HFFc6 (cell line): ENCODE measurements around the gene RGS3. TPM values are rescaled to one million over a fixed set of nuclear protein-coding genes. Genes with fewer than 3 reads are reported as not detected.

ENCODE experiments used
- DNase-seq: peaks from one replicate; pipeline ENCODE4 v3.0.0-alpha.2; 2018
- H3K27ac Mint-ChIP-seq: 2 replicates; pipeline ENCODE4 v1.8.0; 2020; ENCODE audit warnings: mild to moderate bottlenecking, mixed read lengths
- H3K27me3 Mint-ChIP-seq: 2 replicates; pipeline ENCODE4 v1.8.0; 2021; ENCODE audit warnings: mild to moderate bottlenecking, moderate library complexity, mixed read lengths; ENCODE audit not compliant: insufficient read depth
- H3K36me3 Mint-ChIP-seq: 2 replicates; pipeline ENCODE4 v1.8.0; 2021; ENCODE audit warnings: low read depth, mixed read lengths
- H3K4me1 Mint-ChIP-seq: 2 replicates; pipeline ENCODE4 v1.8.0; 2020; ENCODE audit warnings: low read depth, mixed read lengths
- H3K4me3 Mint-ChIP-seq: 2 replicates; pipeline ENCODE4 v1.8.0; 2020; ENCODE audit warnings: mild to moderate bottlenecking, moderate library complexity, mixed read lengths
- H3K9me3 Mint-ChIP-seq: 2 replicates; pipeline ENCODE4 v1.8.0; 2020; ENCODE audit warnings: mild to moderate bottlenecking, mixed read lengths
- long read RNA-seq: library from polyadenylated mRNA; unstranded; transcript quantifications from one replicate; pipeline ENCODE4 v2.0.0, GENCODE V29; 2019
- total RNA-seq, 6 experiments: library from RNA; stranded (reverse); fragmentation: NEBNext Ultra II Directional; extraction: Animal tissue kit (Norgen Biotek cat#: 25700); gene quantifications; 2 replicates in 1 of 6; 3 replicates in 5 of 6; pipeline ENCODE4 v1.2.3, GENCODE V29; 2021
- TF ChIP-seq, protein P1 (sequence below): fragments of 200-600 bp; sonication (generic); IDR thresholded peaks from 2 replicates; pipeline ENCODE4 v1.5.0; 2021; ENCODE audit warnings: antibody characterized with exemption, mild to moderate bottlenecking

Gene RGS3
- total RNA-seq, result 10 to 100 TPM; 49.7 to 57.0 (median 52.5) TPM
- long read RNA-seq, transcript RGS3-211 (5 exons, 2,155 nt), result major isoform, 44 of 62 reads
- long read RNA-seq, partial matches to known transcripts, result 4 of 62 reads
- long read RNA-seq, other reads (novel, unspliced or antisense), result 13 of 62 reads

DNA sequence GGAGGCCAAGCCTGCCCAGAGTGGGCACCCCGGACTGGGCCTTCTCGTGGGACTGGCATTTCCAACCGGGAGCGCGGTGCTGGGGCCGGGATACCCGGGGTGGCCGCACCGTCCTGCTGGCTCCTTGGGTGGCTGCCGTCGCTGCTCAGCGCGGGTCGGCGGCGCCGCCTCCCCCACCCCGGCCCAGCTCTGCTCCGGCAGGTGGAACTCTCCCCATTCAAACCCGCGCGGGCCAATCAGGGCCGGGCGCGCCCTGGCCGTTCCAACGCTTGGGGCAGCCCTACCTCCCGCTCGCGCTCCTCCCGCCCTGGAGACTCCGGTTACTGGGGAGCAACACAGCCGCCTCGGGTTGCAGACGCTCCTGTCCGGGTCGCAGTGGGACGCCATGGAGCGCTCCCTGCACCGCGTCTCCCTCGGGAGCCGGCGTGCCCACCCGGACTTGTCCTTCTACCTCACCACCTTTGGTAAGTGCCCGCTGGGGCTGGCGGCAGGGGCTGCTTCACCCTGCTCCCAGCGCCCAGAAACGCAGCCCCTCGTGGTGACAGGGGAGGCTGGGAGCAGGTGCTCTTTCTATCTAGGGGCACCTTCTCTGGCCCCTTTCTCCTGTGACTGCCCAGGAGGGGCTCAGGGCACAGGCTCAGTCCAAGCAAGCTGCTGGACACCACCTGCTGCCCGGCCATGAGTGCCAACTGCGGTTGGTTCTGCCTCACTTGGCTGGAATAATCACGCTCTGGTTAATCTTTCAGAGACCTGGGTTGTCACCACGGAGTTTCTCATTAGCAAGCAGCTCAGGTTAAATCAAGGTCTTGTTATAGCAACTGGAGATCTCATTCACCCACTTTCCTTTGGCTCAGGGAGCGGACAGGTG, at the start of gene RGS3:
Gene RGS3 (plus strand): TSS at position 310 of the 868 bp plus-strand sequence. CDS start 76 bp downstream, at position 386.
- H3K4me3 Mint-ChIP-seq, result no peak within 1 kb of the TSS
- H3K36me3 Mint-ChIP-seq, result peaks cover 11% of the 10 kb centered on the region; the same call in 1 of the 2 replicates
- peaks cover 8% of the 10 kb centered on the region for H3K27me3 Mint-ChIP-seq
- H3K9me3 Mint-ChIP-seq, result no peaks in the 10 kb centered on the region; the same call in 1 of the 2 replicates
- H3K4me1 Mint-ChIP-seq, result peaks cover 7% of the 10 kb centered on the region; the same call in 1 of the 2 replicates
- DNase-seq, result no peak
- TF ChIP-seq, protein P1, sequence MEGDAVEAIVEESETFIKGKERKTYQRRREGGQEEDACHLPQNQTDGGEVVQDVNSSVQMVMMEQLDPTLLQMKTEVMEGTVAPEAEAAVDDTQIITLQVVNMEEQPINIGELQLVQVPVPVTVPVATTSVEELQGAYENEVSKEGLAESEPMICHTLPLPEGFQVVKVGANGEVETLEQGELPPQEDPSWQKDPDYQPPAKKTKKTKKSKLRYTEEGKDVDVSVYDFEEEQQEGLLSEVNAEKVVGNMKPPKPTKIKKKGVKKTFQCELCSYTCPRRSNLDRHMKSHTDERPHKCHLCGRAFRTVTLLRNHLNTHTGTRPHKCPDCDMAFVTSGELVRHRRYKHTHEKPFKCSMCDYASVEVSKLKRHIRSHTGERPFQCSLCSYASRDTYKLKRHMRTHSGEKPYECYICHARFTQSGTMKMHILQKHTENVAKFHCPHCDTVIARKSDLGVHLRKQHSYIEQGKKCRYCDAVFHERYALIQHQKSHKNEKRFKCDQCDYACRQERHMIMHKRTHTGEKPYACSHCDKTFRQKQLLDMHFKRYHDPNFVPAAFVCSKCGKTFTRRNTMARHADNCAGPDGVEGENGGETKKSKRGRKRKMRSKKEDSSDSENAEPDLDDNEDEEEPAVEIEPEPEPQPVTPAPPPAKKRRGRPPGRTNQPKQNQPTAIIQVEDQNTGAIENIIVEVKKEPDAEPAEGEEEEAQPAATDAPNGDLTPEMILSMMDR, result no peak
- H3K27ac Mint-ChIP-seq, result no peak within 1 kb of the TSS

DNA sequence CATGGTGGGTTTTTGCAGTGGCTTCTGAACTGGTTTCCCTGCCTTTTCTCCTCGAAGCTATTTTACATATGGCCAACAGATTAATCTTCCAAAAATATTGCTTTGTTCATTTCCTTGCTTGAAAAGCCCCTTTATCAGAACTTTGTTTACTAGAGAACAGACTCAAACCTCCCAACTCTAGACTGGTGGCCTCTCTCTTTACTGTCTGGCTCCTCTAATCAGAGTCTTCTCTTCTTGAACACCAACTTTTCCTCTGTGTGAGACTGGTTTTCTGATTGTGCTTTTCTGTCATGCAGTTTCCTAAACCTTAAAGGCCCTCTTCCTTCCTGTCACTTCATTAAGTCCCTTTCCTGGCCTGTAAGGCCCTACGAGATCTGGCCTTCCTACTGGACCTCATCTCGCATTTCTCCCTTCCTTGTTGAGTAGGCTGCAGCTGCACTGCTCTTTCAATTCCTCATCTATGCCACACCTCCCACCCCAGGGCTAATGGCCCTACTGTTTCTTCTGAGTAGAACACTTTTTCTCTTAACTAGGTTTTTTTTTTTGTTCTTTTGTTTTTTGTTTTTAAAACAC, 47.3 kb upstream of the RGS3 start:
- Mint-ChIP-seq H3K36me3 (no peaks in the 10 kb centered on the region), H3K4me3 (no peak overlapping the region), H3K27me3 (no peaks in the 10 kb centered on the region), H3K27ac (no peak overlapping the region), H3K9me3 (no peaks in the 10 kb centered on the region), H3K4me1 (no peaks in the 10 kb centered on the region)
- TF ChIP-seq, protein P1, result no peak
- DNase-seq, result no peak

DNA sequence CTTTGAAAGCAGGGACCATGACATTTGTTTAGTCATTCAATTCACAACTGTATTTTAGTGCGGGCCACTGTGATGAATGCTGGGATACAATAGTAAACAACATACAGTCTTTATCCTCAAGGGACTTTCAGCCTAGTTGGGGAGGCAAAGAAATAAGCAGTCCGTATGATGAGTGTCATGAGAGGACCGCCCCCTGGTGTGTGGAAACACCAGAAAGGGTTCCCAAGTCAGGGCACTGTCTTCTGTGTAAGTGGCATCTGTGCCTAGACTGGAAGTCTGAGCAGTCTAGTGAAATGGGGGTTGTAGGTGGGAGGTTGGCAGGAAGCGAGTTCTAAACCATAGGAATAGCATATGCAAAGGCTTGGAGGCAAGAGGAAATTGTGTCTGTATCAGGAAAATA, 46.2 kb upstream of the RGS3 start:
- DNase-seq, result no peak
- Mint-ChIP-seq H3K27ac (no peak overlapping the region), H3K27me3 (peaks cover 5% of the 10 kb centered on the region), H3K36me3 (no peaks in the 10 kb centered on the region), H3K4me3 (no peak overlapping the region), H3K4me1 (no peaks in the 10 kb centered on the region), H3K9me3 (no peaks in the 10 kb centered on the region)
- TF ChIP-seq, protein P1, result peak; percentile 26; the same call in 1 of the 2 replicates

DNA sequence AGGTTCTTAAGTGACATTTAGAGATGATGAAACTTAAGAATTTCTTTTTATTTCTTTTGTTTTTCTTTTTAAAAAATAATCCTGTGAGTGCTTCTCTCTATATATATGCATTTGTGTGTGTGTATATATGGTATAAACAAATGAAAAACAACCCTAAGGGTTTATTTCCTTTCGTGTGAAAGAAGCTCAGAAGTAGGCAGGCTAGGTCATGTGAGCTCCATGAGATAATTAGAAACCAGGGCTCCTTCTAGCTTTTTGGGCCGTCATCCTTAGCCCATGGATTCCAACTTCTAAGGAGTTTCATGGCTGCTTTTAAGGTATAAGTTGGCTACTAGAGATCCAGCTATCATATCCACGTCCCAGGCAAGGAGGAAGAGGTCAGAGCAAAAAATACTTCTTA, 41.8 kb upstream of the RGS3 start:
- no peak for DNase-seq
- Mint-ChIP-seq H3K36me3 (no peaks in the 10 kb centered on the region), H3K4me1 (no peaks in the 10 kb centered on the region), H3K9me3 (no peaks in the 10 kb centered on the region), H3K4me3 (no peak overlapping the region), H3K27ac (no peak overlapping the region), H3K27me3 (peaks cover 33% of the 10 kb centered on the region)
- TF ChIP-seq, protein P1, result no peak

DNA sequence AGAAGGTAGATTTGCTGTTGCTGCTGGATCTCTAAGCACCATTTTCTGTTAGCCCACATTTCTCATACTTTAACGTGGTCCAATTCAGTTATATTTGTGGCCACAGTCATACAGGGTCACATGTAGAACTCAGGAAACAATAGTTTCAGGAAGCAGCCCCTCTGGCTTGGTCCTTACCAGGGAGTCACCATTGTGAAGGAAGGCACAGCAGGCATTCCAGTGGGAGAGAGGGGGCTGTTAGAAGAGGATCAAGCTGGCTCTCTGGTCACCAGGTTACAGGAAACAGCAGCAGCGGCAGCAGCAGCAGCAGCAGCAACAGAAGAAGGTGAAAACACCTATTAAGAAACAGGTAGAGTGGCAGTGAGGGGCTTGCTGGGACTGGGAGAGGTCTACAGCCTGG, 38.5 kb upstream of the RGS3 start:
- H3K27me3 Mint-ChIP-seq, result peaks cover 34% of the 10 kb centered on the region
- no peak for DNase-seq
- H3K36me3 Mint-ChIP-seq, result no peaks in the 10 kb centered on the region
- no peak overlapping the region for H3K4me3 Mint-ChIP-seq
- TF ChIP-seq, protein P1, result no peak
- H3K9me3 Mint-ChIP-seq, result no peaks in the 10 kb centered on the region
- no peak overlapping the region for H3K27ac Mint-ChIP-seq
- no peaks in the 10 kb centered on the region for H3K4me1 Mint-ChIP-seq
